Transverse colon (tissue), 4 donors: ENCODE measurements around the gene CARMIL1. TPM values are rescaled to one million over a fixed set of nuclear protein-coding genes. Genes with fewer than 3 reads are reported as not detected.

ENCODE experiments used
- DNase-seq: peaks from one replicate; pipeline ENCODE4 v3.0.0-alpha.2; 2019
- H3K27ac ChIP-seq, 4 donors: fragments of 200-600 bp; sonication (generic); 2 replicates each; pipeline ENCODE4 v1.5.1; 2016 to 2018; ENCODE audit warnings: inconsistent platforms in 4 of 4
- H3K27me3 ChIP-seq: fragments of 200-600 bp; sonication (generic); 2 replicates; pipeline ENCODE4 v1.5.1; 2017; ENCODE audit warnings: inconsistent platforms
- H3K36me3 ChIP-seq, 4 donors: fragments of 200-600 bp; sonication (generic); 2 replicates each; pipeline ENCODE4 v1.5.1; 2017 to 2019; ENCODE audit warnings: inconsistent platforms in 4 of 4
- H3K4me1 ChIP-seq, 4 donors: fragments of 200-600 bp; sonication (generic); 2 replicates each; pipeline ENCODE4 v1.5.1; 2017 to 2020; ENCODE audit warnings: inconsistent platforms in 4 of 4
- H3K4me3 ChIP-seq, 4 donors: fragments of 200-600 bp; sonication (generic); 1 replicate in 1 of 4; 2 replicates in 3 of 4; pipeline versions ENCODE4 v1.5.1 to v1.6.1; 2017 to 2019; ENCODE audit warnings: inconsistent platforms in 4 of 4
- H3K9me3 ChIP-seq, 2 donors: fragments of 200-600 bp; sonication (generic); 2 replicates each; pipeline ENCODE4 v1.5.1; 2017 to 2019; ENCODE audit warnings: inconsistent platforms in 2 of 2
- EP300 ChIP-seq: sonication (generic); formaldehyde crosslinking; IDR thresholded peaks from one replicate; pipeline ENCODE4 v1.6.1; 2017; ENCODE audit warnings: antibody characterized with exemption, low read depth
- POLR2A ChIP-seq: fragments of 450-650 bp; IDR thresholded peaks from one replicate; pipeline ENCODE4 v1.6.1; 2016; ENCODE audit warnings: antibody characterized with exemption, mild to moderate bottlenecking, moderate library complexity
- POLR2AphosphoS5 ChIP-seq, 3 donors: sonication (generic); formaldehyde crosslinking; IDR thresholded peaks; one replicate each; pipeline ENCODE4 v1.6.1; 2016; ENCODE audit warnings: antibody characterized with exemption in 3 of 3
- WGBS, 2 donors: methylation state at CpG; one replicate each; pipeline ENCODE4 v1.1.5; 2018; ENCODE audit warnings: low coverage in 1 of 2; 5-methylcytosine and 5-hydroxymethylcytosine counted together
- in situ Hi-C, 4 donors: fragments of 200-750 bp; cut with MboI; loops; one replicate each; pipeline versions ENCODE4 v1.15.0 to v1.15.1; 2017; ENCODE audit warnings: low sequenced_read_pairs in 3 of 4, low pct_ligation_motif_present in 1 of 4, low pct_unique_long_range_greater_than_20kb in 1 of 4
- intact Hi-C: fragments of 100-400 bp; cut with DNase I; formaldehyde crosslinking; loops from one replicate; pipeline ENCODE4 v1.15.1; 2023; ENCODE audit warnings: low total_unique reads
- total RNA-seq, 4 donors: library from RNA; depleted of rRNA; stranded (reverse); fragments of >200 nt; gene quantifications; one replicate each; pipeline ENCODE4 v1.1.0, GENCODE V29; 2016
- TF ChIP-seq, protein P1 (sequence below), 5 experiments: fragments of 200-600 bp in 3 of 5; fragments of 450-650 bp in 2 of 5; sonication (generic) in 3 of 5; IDR thresholded peaks; 1 replicate in 2 of 5; 2 replicates in 3 of 5; pipeline ENCODE4 v1.5.1; 2016 to 2017; ENCODE audit warnings: antibody characterized with exemption in 5 of 5, inconsistent platforms in 3 of 5, mild to moderate bottlenecking in 2 of 5, moderate library complexity in 1 of 5

Gene CARMIL1
- total RNA-seq, 4 donors from 2014 or later, result 25.1 to 93.5 (median 61.0) TPM

DNA sequence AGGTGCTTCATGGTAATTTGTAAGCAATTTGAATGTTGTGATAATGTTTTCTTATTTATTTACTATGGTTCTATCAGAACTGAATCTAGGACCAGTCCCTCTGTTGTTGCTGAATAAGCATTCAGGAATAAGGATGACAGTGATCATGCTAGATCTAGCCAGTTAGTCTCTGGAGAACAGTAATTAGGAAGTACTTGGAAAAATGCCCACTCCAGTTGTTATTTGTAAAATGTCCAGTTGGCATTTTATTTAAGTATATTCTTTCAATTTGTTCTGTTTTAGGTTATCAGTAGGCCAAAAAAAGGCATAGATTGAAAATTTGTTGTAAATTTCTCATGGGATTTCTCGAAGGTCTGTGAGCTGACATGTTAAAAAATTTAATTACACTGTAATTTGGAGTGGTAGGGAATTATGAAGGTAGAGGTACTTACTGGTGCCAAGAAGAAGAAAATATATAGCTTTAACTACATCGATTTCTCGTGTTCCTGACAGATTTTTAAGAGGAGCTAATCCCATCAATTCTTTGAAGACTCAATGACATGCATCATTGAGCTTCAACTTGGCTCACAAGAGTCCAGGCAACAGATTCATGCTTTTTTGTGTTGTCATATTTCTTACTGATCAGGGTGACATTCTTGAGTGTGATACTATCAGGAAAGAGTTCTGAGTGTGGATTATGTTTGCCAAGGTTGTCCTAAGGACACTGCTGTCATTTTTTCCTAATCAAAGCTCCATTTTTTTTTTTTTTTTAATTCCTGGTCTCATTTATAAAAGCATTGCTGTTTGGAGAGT is 177.3 kb downstream of the CARMIL1 start:
- Histone ChIP-seq H3K9me3 (no peaks in the 10 kb centered on the region), H3K27me3 (no peaks in the 10 kb centered on the region), H3K4me1 (no peaks in the 10 kb centered on the region), H3K4me3 (no peak overlapping the region), H3K36me3 (no peaks in the 10 kb centered on the region), H3K27ac (no peak overlapping the region)
- TF ChIP-seq, protein P1, sequence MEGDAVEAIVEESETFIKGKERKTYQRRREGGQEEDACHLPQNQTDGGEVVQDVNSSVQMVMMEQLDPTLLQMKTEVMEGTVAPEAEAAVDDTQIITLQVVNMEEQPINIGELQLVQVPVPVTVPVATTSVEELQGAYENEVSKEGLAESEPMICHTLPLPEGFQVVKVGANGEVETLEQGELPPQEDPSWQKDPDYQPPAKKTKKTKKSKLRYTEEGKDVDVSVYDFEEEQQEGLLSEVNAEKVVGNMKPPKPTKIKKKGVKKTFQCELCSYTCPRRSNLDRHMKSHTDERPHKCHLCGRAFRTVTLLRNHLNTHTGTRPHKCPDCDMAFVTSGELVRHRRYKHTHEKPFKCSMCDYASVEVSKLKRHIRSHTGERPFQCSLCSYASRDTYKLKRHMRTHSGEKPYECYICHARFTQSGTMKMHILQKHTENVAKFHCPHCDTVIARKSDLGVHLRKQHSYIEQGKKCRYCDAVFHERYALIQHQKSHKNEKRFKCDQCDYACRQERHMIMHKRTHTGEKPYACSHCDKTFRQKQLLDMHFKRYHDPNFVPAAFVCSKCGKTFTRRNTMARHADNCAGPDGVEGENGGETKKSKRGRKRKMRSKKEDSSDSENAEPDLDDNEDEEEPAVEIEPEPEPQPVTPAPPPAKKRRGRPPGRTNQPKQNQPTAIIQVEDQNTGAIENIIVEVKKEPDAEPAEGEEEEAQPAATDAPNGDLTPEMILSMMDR (IDR thresholded peaks at IDR 0.05), result no peak
- TF ChIP-seq POLR2AphosphoS5 (IDR thresholded peaks at IDR 0.05) (no peak), EP300 (no peak), POLR2A (no peak)
- in situ Hi-C loops, result no loop called here
- WGBS, 2 donors, result 62 to 91% methylated on average over 3 of the region's 3 CpGs
- intact Hi-C loops, result no loop called here
- DNase-seq, result no peak

DNA sequence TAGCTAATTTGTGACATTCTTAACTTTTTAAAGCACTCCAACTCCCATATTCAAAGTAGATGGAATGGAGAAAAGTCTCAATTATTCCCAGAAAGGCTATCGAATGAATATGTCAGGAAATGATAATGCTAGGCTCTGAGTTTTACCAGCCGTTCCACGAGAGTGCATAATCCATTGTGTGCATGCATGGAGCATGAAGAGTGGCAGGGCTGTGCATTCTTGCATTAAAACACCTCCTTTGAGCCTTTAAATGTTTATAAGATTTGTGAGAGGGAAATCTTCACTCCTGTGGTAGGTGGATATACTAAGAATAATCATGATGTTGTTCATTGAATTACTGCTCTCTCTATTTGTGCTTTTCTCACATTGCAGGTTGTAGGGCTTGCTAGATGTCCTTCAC is 178.3 kb downstream of the CARMIL1 start:
- H3K27me3 ChIP-seq, result no peaks in the 10 kb centered on the region
- in situ Hi-C loops, result no loop called here
- no peak for DNase-seq
- H3K27ac ChIP-seq, result no peak overlapping the region
- no peaks in the 10 kb centered on the region for H3K9me3 ChIP-seq
- intact Hi-C loops, result no loop called here
- WGBS, 2 donors, result 93 to 95% methylated on average over 3 of the region's 3 CpGs
- no peaks in the 10 kb centered on the region for H3K36me3 ChIP-seq
- no peak overlapping the region for H3K4me3 ChIP-seq
- TF ChIP-seq POLR2A (no peak), POLR2AphosphoS5 (IDR thresholded peaks at IDR 0.05) (no peak), EP300 (no peak)
- TF ChIP-seq, protein P1 (IDR thresholded peaks at IDR 0.05), result no peak
- H3K4me1 ChIP-seq, result no peaks in the 10 kb centered on the region

DNA sequence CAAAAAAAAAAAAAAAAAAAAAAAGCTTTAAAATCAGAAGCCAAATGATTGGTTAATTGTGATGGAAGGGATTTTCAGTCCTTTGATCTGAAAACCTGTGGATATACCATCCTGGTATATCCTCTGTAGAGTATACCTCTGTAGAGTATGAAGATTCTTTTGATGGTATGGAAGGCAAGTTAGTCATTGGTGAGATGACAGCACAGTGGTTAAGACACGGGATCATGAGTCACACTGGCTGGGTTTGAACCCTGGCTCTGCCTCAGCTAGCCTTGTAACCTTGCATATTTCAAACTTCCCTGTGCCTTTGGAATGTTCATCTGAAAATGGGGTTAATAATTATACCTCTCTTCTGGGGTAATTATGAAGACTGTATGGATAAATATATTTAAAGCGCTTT is 179.3 kb downstream of the CARMIL1 start:
- H3K36me3 ChIP-seq, result no peaks in the 10 kb centered on the region
- H3K4me1 ChIP-seq, result no peaks in the 10 kb centered on the region
- DNase-seq, result no peak
- H3K27ac ChIP-seq, result no peak overlapping the region
- no peak overlapping the region for H3K4me3 ChIP-seq
- H3K27me3 ChIP-seq, result no peaks in the 10 kb centered on the region
- intact Hi-C loops, result no loop called here
- 77 to 90% methylated on average over 2 of the region's 2 CpGs for WGBS, 2 donors
- TF ChIP-seq, protein P1 (IDR thresholded peaks at IDR 0.05), result no peak
- TF ChIP-seq POLR2A (no peak), EP300 (no peak), POLR2AphosphoS5 (IDR thresholded peaks at IDR 0.05) (no peak)
- in situ Hi-C loops, result no loop called here
- no peaks in the 10 kb centered on the region for H3K9me3 ChIP-seq

DNA sequence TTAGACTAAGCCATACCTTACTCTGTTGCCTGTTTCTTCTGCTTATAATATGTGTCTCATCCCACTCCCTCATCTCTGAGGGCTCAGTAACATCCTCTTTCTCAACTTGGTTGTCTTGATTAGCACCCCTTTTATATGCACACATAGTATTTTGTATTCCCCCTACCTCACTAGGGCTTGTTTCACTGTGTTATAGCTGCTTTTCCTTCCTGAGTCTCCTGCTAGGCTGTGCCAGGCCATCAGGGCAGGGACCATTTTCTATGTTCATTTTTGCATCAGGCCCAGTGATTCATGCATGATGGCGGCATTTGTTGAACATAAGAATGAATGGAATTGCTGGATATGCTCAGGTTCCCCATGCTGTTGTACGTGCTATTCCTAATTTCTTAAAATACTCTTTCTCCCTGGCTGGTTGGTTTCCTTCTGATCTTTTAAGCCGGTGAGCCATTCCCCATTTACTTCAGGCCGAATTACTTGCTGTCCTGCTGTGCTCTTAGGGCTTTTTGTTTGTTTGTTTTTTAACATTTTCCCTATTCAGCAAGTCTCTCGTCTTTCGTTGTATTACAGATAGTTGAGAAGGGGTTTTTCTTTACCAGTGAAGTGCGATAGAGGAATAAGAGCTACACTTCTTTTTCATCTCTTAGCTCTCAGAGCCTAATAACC is 183.2 kb downstream of the CARMIL1 start:
- WGBS, 2 donors, result 67 to 79% methylated on average over 7 of the region's 7 CpGs
- DNase-seq, result no peak
- H3K4me1 ChIP-seq, result no peaks in the 10 kb centered on the region
- no peak overlapping the region for H3K27ac ChIP-seq
- H3K27me3 ChIP-seq, result no peaks in the 10 kb centered on the region
- H3K36me3 ChIP-seq, result no peaks in the 10 kb centered on the region
- H3K4me3 ChIP-seq, result no peak overlapping the region
- no peaks in the 10 kb centered on the region for H3K9me3 ChIP-seq
- TF ChIP-seq POLR2AphosphoS5 (IDR thresholded peaks at IDR 0.05) (no peak), POLR2A (no peak), EP300 (no peak)
- TF ChIP-seq, protein P1 (IDR thresholded peaks at IDR 0.05), result no peak
- intact Hi-C loops, result no loop called here
- in situ Hi-C loops, result no loop called here
